CD14-positive monocyte (primary cell): ENCODE results near the gene PRRC2A. TPM values are rescaled to one million over a fixed set of nuclear protein-coding genes. Genes with fewer than 3 reads are reported as not detected.

Experiments
- DNase-seq, 3 donors: peaks; one replicate each; pipeline ENCODE4 v3.0.0-alpha.2; 2011 to 2022
- H2AFZ ChIP-seq: 2 replicates; pipeline ENCODE4 v1.6.0; 2012; ENCODE audit warnings: mild to moderate bottlenecking, low read depth, low read length, inconsistent platforms; ENCODE audit not compliant: insufficient read depth, poor library complexity, severe bottlenecking
- H3K27ac ChIP-seq, 2 donors: 1 replicate in 1 of 2; 2 replicates in 1 of 2; pipeline ENCODE4 v1.5.1; 2012 to 2013; ENCODE audit warnings: low read length in 2 of 2, control low read depth in 1 of 2, inconsistent platforms in 1 of 2, low read depth in 1 of 2, mild to moderate bottlenecking in 1 of 2
- H3K27me3 ChIP-seq, 2 donors: one replicate each; pipeline versions ENCODE4 v1.6.0 to v1.6.1; 2011 to 2013; ENCODE audit warnings: low read length in 2 of 2; ENCODE audit not compliant: control insufficient read depth in 2 of 2, insufficient read depth in 2 of 2
- H3K36me3 ChIP-seq, 2 donors: replicated peaks in 1 of 2; 1 replicate in 1 of 2; 2 replicates in 1 of 2; pipeline versions ENCODE4 v1.5.1 to v1.6.1; 2012 to 2013; ENCODE audit warnings: low read length in 2 of 2, control low read depth in 1 of 2, inconsistent platforms in 1 of 2, mild to moderate bottlenecking in 1 of 2; ENCODE audit not compliant: insufficient read depth in 2 of 2, control insufficient read depth in 1 of 2
- H3K4me1 ChIP-seq, 2 donors: 1 replicate in 1 of 2; 2 replicates in 1 of 2; pipeline versions ENCODE4 v1.5.1 to v1.6.1; 2012 to 2013; ENCODE audit warnings: low read length in 2 of 2, control low read depth in 1 of 2, inconsistent platforms in 1 of 2, mild to moderate bottlenecking in 1 of 2, moderate library complexity in 1 of 2; ENCODE audit not compliant: insufficient read depth in 2 of 2, control insufficient read depth in 1 of 2
- H3K4me2 ChIP-seq: replicated peaks from 2 replicates; pipeline ENCODE3; 2012; ENCODE audit warnings: low read length, moderate library complexity, mild to moderate bottlenecking; ENCODE audit not compliant: poor library complexity, severe bottlenecking; ENCODE audit errors: extremely low read depth
- H3K4me3 ChIP-seq, 3 experiments: fragments of 200-600 bp in 1 of 3; sonication (generic) in 1 of 3; replicated peaks in 1 of 3; 1 replicate in 2 of 3; 2 replicates in 1 of 3; pipeline ENCODE4 v1.5.1; 2011 to 2013; ENCODE audit warnings: low read length in 3 of 3, mild to moderate bottlenecking in 3 of 3, control low read depth in 2 of 3, low read depth in 2 of 3, inconsistent platforms in 1 of 3, moderate library complexity in 1 of 3
- H3K79me2 ChIP-seq: 2 replicates; pipeline ENCODE4 v1.6.0; 2012; ENCODE audit warnings: mild to moderate bottlenecking, control low read depth, inconsistent platforms, low read length, moderate library complexity; ENCODE audit not compliant: insufficient read depth
- H3K9ac ChIP-seq: 2 replicates; pipeline ENCODE4 v1.6.0; 2017; ENCODE audit warnings: low read length, mild to moderate bottlenecking; ENCODE audit not compliant: insufficient read depth, poor library complexity, severe bottlenecking
- H3K9me3 ChIP-seq, 2 donors: replicated peaks in 1 of 2; 1 replicate in 1 of 2; 2 replicates in 1 of 2; pipeline versions ENCODE4 v1.5.1 to v1.6.1; 2012 to 2013; ENCODE audit warnings: low read length in 2 of 2, control low read depth in 1 of 2; ENCODE audit not compliant: control insufficient read depth in 1 of 2, insufficient read depth in 1 of 2
- H4K20me1 ChIP-seq: 2 replicates; pipeline ENCODE4 v1.6.0; 2012; ENCODE audit warnings: mild to moderate bottlenecking, low read length, control low read depth, moderate library complexity; ENCODE audit not compliant: insufficient read depth
- H3K27ac Mint-ChIP-seq, 7 donors: one replicate each; pipeline ENCODE4 v1.8.0; 2020; ENCODE audit warnings: mild to moderate bottlenecking in 7 of 7, mixed read lengths in 7 of 7, moderate library complexity in 6 of 7, inconsistent platforms in 2 of 7
- H3K27me3 Mint-ChIP-seq, 3 donors: one replicate each; pipeline ENCODE4 v1.8.0; 2021 to 2022; ENCODE audit warnings: low read depth in 3 of 3, mild to moderate bottlenecking in 3 of 3, mixed read lengths in 3 of 3, moderate library complexity in 3 of 3, inconsistent platforms in 1 of 3
- H3K36me3 Mint-ChIP-seq, 2 donors: one replicate each; pipeline ENCODE4 v1.8.0; 2020; ENCODE audit warnings: mixed read lengths in 2 of 2, inconsistent platforms in 1 of 2, mild to moderate bottlenecking in 1 of 2
- H3K4me1 Mint-ChIP-seq: one replicate; pipeline ENCODE4 v1.8.0; 2020; ENCODE audit warnings: mild to moderate bottlenecking, mixed read lengths
- H3K4me3 Mint-ChIP-seq, 2 donors: one replicate each; pipeline ENCODE4 v1.8.0; 2020; ENCODE audit warnings: mild to moderate bottlenecking in 2 of 2, mixed read lengths in 2 of 2, moderate library complexity in 1 of 2
- H3K9me3 Mint-ChIP-seq, 7 donors: one replicate each; pipeline ENCODE4 v1.8.0; 2020 to 2022; ENCODE audit warnings: mixed read lengths in 7 of 7, mild to moderate bottlenecking in 6 of 7, moderate library complexity in 6 of 7, inconsistent platforms in 2 of 7
- CTCF ChIP-seq: fragments of 200-600 bp; IDR thresholded peaks from one replicate; pipeline ENCODE4 v1.8.0; 2022; ENCODE audit warnings: antibody characterized with exemption, mild to moderate bottlenecking
- WGBS: methylation state at CpG from one replicate; pipeline ENCODE4 v1.1.5; 2013; ENCODE audit warnings: missing lambda C conversion rate; ENCODE audit not compliant: insufficient coverage; 5-methylcytosine and 5-hydroxymethylcytosine counted together
- intact Hi-C, 2 donors: fragments of 100-400 bp; cut with micrococcal nuclease; formaldehyde crosslinking; loops; one replicate each; pipeline versions ENCODE4 v1.15.0 to v1.15.1; 2023
- polyA plus RNA-seq, 3 donors: library from polyadenylated mRNA; depleted of rRNA in 1 of 3; unstranded in 2 of 3; stranded (reverse) in 1 of 3; fragments of 300-500 nt in 2 of 3; fragments of >200 nt in 1 of 3; fragmentation: Illumina TruSeq in 2 of 3; gene quantifications; 1 replicate in 2 of 3; 2 replicates in 1 of 3; pipeline ENCODE4 v1.2.3, GENCODE V29; 2012 to 2021

The PRRC2A gene
- polyA plus RNA-seq, 3 donors: 1.2 to 76.7 (median 2.3) TPM

- Histone ChIP-seq H3K27me3 (no peaks in the 10 kb centered on the region), H3K4me2 (no peak overlapping the region), H3K27ac (no peak overlapping the region), H2AFZ (no peak overlapping the region), H3K79me2 (peaks cover 51% of the 10 kb centered on the region), H3K9me3 (no peaks in the 10 kb centered on the region), H4K20me1 (peaks cover 83% of the 10 kb centered on the region), H3K36me3 (peaks cover 97 to 100% of the 10 kb centered on the region in 2 donors), H3K4me1 (no peaks in the 10 kb centered on the region), H3K4me3 (no peak overlapping the region), H3K9ac (no peak overlapping the region)
- Mint-ChIP-seq H3K36me3 (peaks cover 94 to 99% of the 10 kb centered on the region in 2 donors), H3K4me1 (no peaks in the 10 kb centered on the region), H3K4me3 (peak overlapping the region in 1 of 2 donors; percentile 31), H3K27me3 (peaks cover 0 to 3% (median 0%) of the 10 kb centered on the region in 3 donors), H3K9me3 (no peaks in the 10 kb centered on the region), H3K27ac (peak overlapping the region in 3 of 7 donors; percentile 43 to 70 (median 48))
- 92% methylated on average over 9 of the region's 25 CpGs for WGBS
- intact Hi-C loops: no loop called here
- DNase-seq: no peak
- no peak for TF ChIP-seq CTCF
Measured at GRCh38 chr6:31630177-31630934, 9.8 kb downstream of the PRRC2A start.

- Histone ChIP-seq H4K20me1 (peaks cover 86% of the 10 kb centered on the region), H3K79me2 (peaks cover 47% of the 10 kb centered on the region), H3K4me1 (no peaks in the 10 kb centered on the region), H3K4me3 (no peak overlapping the region), H2AFZ (no peak overlapping the region), H3K4me2 (no peak overlapping the region), H3K9ac (no peak overlapping the region), H3K9me3 (no peaks in the 10 kb centered on the region), H3K27me3 (no peaks in the 10 kb centered on the region), H3K27ac (no peak overlapping the region), H3K36me3 (peaks cover 97 to 100% of the 10 kb centered on the region in 2 donors)
- Mint-ChIP-seq H3K27ac (peak overlapping the region in 1 of 7 donors; percentile 11), H3K27me3 (peaks cover 0 to 3% (median 0%) of the 10 kb centered on the region in 3 donors), H3K4me1 (no peaks in the 10 kb centered on the region), H3K36me3 (peaks cover 94 to 99% of the 10 kb centered on the region in 2 donors), H3K9me3 (no peaks in the 10 kb centered on the region), H3K4me3 (no peak overlapping the region)
- 85% methylated on average over 4 of the region's 16 CpGs for WGBS
- no peak for TF ChIP-seq CTCF
- DNase-seq: no peak
- intact Hi-C loops: no loop called here
Measured at GRCh38 chr6:31631209-31631608, 10.7 kb downstream of the PRRC2A start.
